HG03442 (cell line): ENCODE data around the gene NOX5.

Experiments used
- ATAC-seq: cut with Tn5 transposase; IDR thresholded peaks from one replicate; pipeline ENCODE4 v1.9.1; 2021; ENCODE audit warnings: mild to moderate bottlenecking, moderate library complexity; ENCODE audit not compliant: unreplicated experiment

The NOX5 gene

GRCh38 chr15:68990231-68990991 lies 24.1 kb upstream of the NOX5 start:
- ATAC-seq = no peak

GRCh38 chr15:68990992-68991500 lies 23.4 kb upstream of the NOX5 start:
- no peak for ATAC-seq

GRCh38 chr15:68991723-68992122 lies 22.8 kb upstream of the NOX5 start:
- no peak for ATAC-seq

- no peak for ATAC-seq
Measured at GRCh38 chr15:68992696-68993095, 21.8 kb upstream of the NOX5 start.

GRCh38 chr15:68993276-68993675 lies 21.2 kb upstream of the NOX5 start:
- no peak for ATAC-seq

- ATAC-seq = no peak
Measured at GRCh38 chr15:68994149-68994548, 20.3 kb upstream of the NOX5 start.

- ATAC-seq = no peak
Measured at GRCh38 chr15:68994981-68995761, 19.3 kb upstream of the NOX5 start.

- no peak for ATAC-seq
Measured at GRCh38 chr15:68997050-68997449, 17.4 kb upstream of the NOX5 start.

GRCh38 chr15:68997930-68998777 lies 16.3 kb upstream of the NOX5 start:
- no peak for ATAC-seq

GRCh38 chr15:68999091-68999490 lies 15.4 kb upstream of the NOX5 start:
- ATAC-seq = no peak

- no peak for ATAC-seq
Measured at GRCh38 chr15:69000091-69000490, 14.4 kb upstream of the NOX5 start.

GRCh38 chr15:69000725-69001503 lies 13.6 kb upstream of the NOX5 start:
- ATAC-seq = no peak

- ATAC-seq = no peak
Measured at GRCh38 chr15:69002783-69003182, 11.7 kb upstream of the NOX5 start.

GRCh38 chr15:69004011-69004410 lies 10.5 kb upstream of the NOX5 start:
- ATAC-seq = no peak

GRCh38 chr15:69008056-69008455 lies 6.4 kb upstream of the NOX5 start:
- ATAC-seq = no peak

- ATAC-seq = no peak
Measured at GRCh38 chr15:69009341-69009740, 5.2 kb upstream of the NOX5 start.

- no peak for ATAC-seq
Measured at GRCh38 chr15:69011641-69012040, 2.9 kb upstream of the NOX5 start.

GRCh38 chr15:69012761-69013364 lies 1.6 kb upstream of the NOX5 start:
- no peak for ATAC-seq

GRCh38 chr15:69013726-69014406 lies 629 bp upstream of the NOX5 start:
- ATAC-seq = no peak
